K562 (cell line): ENCODE results near the gene RNASET2. TPM values are rescaled to one million over a fixed set of nuclear protein-coding genes. Genes with fewer than 3 reads are reported as not detected.
A peak's percentile ranks its signal among the peaks of the same experiment; 100 is the strongest.

Experiments used
- AFF4 ChIP-seq: sonication (generic); formaldehyde crosslinking; IDR thresholded peaks from 2 replicates; pipeline ENCODE4 v1.8.0; 2023; ENCODE audit warnings: mild to moderate bottlenecking, missing genetic modification reagents
- CHD2 ChIP-seq: IDR thresholded peaks from 2 replicates; pipeline ENCODE4 v1.6.1; 2011; ENCODE audit warnings: low read depth, low read length
- FOXJ2 ChIP-seq: fragments of 200-800 bp; sonication (Bioruptor generic); IDR thresholded peaks from 2 replicates; pipeline ENCODE4 v1.6.1; 2016; ENCODE audit warnings: missing genetic modification characterization, missing compliant biosample characterization
- HIVEP1 ChIP-seq: fragments of 250-450 bp; sonication (Bioruptor Pico); IDR thresholded peaks from 2 replicates; pipeline ENCODE4 v1.4.0; 2020; ENCODE audit warnings: mild to moderate bottlenecking
- KAT2B ChIP-seq: IDR thresholded peaks from one replicate; pipeline ENCODE4 v1.6.1; 2012; ENCODE audit warnings: low read depth, mild to moderate bottlenecking, control low read depth, inconsistent platforms, low read length, moderate library complexity
- KLF6 ChIP-seq: fragments of 250-450 bp; sonication (Bioruptor Pico); IDR thresholded peaks from 2 replicates; pipeline ENCODE4 v1.4.0; 2020; ENCODE audit warnings: mild to moderate bottlenecking, moderate library complexity, borderline replicate concordance
- MXD1 ChIP-seq: fragments of 250-450 bp; sonication (Bioruptor Pico); IDR thresholded peaks from 2 replicates; pipeline ENCODE4 v1.8.0; 2021; ENCODE audit warnings: borderline replicate concordance, mild to moderate bottlenecking, moderate library complexity; ENCODE audit not compliant: poor library complexity, severe bottlenecking
- NR1H2 ChIP-seq: sonication (generic); formaldehyde crosslinking; IDR thresholded peaks from 2 replicates; pipeline ENCODE4 v1.4.0; 2020; ENCODE audit warnings: mild to moderate bottlenecking, missing genetic modification reagents
- PPARD ChIP-seq: fragments of 250-450 bp; sonication (Bioruptor Pico); IDR thresholded peaks from 2 replicates; pipeline ENCODE4 v1.8.0; 2022; ENCODE audit warnings: inconsistent platforms, mild to moderate bottlenecking, moderate library complexity
- SMAD1 ChIP-seq: fragments of 150-350 bp; IDR thresholded peaks from 2 replicates; pipeline ENCODE4 v1.6.1; 2014; ENCODE audit warnings: low read length, low read depth; ENCODE audit not compliant: partially characterized antibody
- SMAD2 ChIP-seq: fragments of 150-350 bp; IDR thresholded peaks from 2 replicates; pipeline ENCODE4 v1.6.1; 2014; ENCODE audit warnings: low read depth, mild to moderate bottlenecking, low read length
- SMARCB1 ChIP-seq: IDR thresholded peaks from 2 replicates; pipeline ENCODE4 v1.6.1; 2011; ENCODE audit warnings: improper control_type of control experiment, low read depth; ENCODE audit not compliant: insufficient read length
- SMARCC2 ChIP-seq: fragments of 450-650 bp; IDR thresholded peaks from 2 replicates; pipeline ENCODE4 v1.6.1; 2017; ENCODE audit warnings: antibody characterized with exemption, moderate library complexity, mild to moderate bottlenecking, low read depth
- TCF3 ChIP-seq: sonication (generic); formaldehyde crosslinking; IDR thresholded peaks from 2 replicates; pipeline ENCODE4 v1.4.0; 2020; ENCODE audit warnings: mild to moderate bottlenecking, missing genetic modification reagents
- THRAP3 ChIP-seq: fragments of 450-650 bp; IDR thresholded peaks from 2 replicates; pipeline ENCODE4 v1.6.1; 2016; ENCODE audit warnings: mild to moderate bottlenecking, inconsistent platforms, borderline replicate concordance
- ZNF780A ChIP-seq: fragments of 250-450 bp; sonication (Bioruptor Pico); IDR thresholded peaks from 2 replicates; pipeline ENCODE4 v1.5.0; 2021; ENCODE audit warnings: mild to moderate bottlenecking
- ZNF785 ChIP-seq: fragments of 250-450 bp; sonication (Bioruptor Pico); IDR thresholded peaks from 2 replicates; pipeline ENCODE4 v1.4.0; 2020; ENCODE audit warnings: mild to moderate bottlenecking
- polyA plus RNA-seq, 8 experiments: library from polyadenylated mRNA; depleted of rRNA in 4 of 8; stranded (reverse) in 5 of 8; unstranded in 3 of 8; fragments of >200 nt; fragmentation: Nextera tagmentation in 2 of 8; fragmentation: Illumina TruSeq in 1 of 8; extraction: Ambion mirVana in 2 of 8; extraction: Trizol in 1 of 8; gene quantifications; 2 replicates each; pipeline versions ENCODE4 v1.2.1 to v1.2.3, GENCODE V29; 2011 to 2014; ENCODE audit warnings: inconsistent platforms in 1 of 8, missing spikeins in 1 of 8
- total RNA-seq, 7 experiments: library from RNA; depleted of rRNA in 6 of 7; stranded (reverse); fragments of >200 nt in 6 of 7; fragmentation: Illumina TruSeq in 2 of 7; extraction: Trizol in 2 of 7; gene quantifications; 2 replicates each; pipeline versions ENCODE4 v1.2.1 to v1.2.3, GENCODE V29; 2011 to 2021; ENCODE audit warnings: low replicate concordance in 1 of 7
- TF ChIP-seq, protein P1 (sequence below): sonication (generic); formaldehyde crosslinking; IDR thresholded peaks from 2 replicates; pipeline ENCODE4 v1.8.0; 2022; ENCODE audit warnings: mild to moderate bottlenecking, missing genetic modification reagents
- TF ChIP-seq, protein P2 (sequence below): sonication (generic); formaldehyde crosslinking; IDR thresholded peaks from 2 replicates; pipeline ENCODE4 v1.8.1; 2023; ENCODE audit warnings: mild to moderate bottlenecking, missing genetic modification reagents
- TF ChIP-seq, protein P3 (sequence below): fragments of 200-800 bp; sonication (Bioruptor generic); IDR thresholded peaks from 2 replicates; pipeline ENCODE4 v1.6.1; 2017; ENCODE audit warnings: missing genetic modification characterization, missing compliant biosample characterization

RNASET2 gene
- total and polyA plus RNA-seq, 9 of the 15 experiments (the other 6 are each of a cell fraction or from before 2014, with no cell fraction given), result 7.4 to 141 (median 91.3) TPM

- TF ChIP-seq THRAP3 (0 out of 2 replicates have a peak, but pooled peaks have one; percentile 78), PPARD (CRISPR knock-in tag) (no peak), SMAD2 (no peak), NR1H2 (CRISPR knock-in tag) (no peak), TCF3 (no peak), AFF4 (CRISPR knock-in tag) (no peak; the same call in 1 of the 2 replicates), FOXJ2 (no peak), MXD1 (no peak), KAT2B (no peak), KLF6 (no peak), SMARCB1 (no peak), HIVEP1 (CRISPR knock-in tag) (no peak), SMARCC2 (no peak), CHD2 (no peak), ZNF780A (CRISPR knock-in tag) (no peak), SMAD1 (no peak), ZNF785 (CRISPR knock-in tag) (no peak)
- TF ChIP-seq, protein P1, sequence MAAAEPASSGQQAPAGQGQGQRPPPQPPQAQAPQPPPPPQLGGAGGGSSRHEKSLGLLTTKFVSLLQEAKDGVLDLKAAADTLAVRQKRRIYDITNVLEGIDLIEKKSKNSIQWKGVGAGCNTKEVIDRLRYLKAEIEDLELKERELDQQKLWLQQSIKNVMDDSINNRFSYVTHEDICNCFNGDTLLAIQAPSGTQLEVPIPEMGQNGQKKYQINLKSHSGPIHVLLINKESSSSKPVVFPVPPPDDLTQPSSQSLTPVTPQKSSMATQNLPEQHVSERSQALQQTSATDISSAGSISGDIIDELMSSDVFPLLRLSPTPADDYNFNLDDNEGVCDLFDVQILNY (CRISPR knock-in tag), result no peak
- TF ChIP-seq, protein P2, sequence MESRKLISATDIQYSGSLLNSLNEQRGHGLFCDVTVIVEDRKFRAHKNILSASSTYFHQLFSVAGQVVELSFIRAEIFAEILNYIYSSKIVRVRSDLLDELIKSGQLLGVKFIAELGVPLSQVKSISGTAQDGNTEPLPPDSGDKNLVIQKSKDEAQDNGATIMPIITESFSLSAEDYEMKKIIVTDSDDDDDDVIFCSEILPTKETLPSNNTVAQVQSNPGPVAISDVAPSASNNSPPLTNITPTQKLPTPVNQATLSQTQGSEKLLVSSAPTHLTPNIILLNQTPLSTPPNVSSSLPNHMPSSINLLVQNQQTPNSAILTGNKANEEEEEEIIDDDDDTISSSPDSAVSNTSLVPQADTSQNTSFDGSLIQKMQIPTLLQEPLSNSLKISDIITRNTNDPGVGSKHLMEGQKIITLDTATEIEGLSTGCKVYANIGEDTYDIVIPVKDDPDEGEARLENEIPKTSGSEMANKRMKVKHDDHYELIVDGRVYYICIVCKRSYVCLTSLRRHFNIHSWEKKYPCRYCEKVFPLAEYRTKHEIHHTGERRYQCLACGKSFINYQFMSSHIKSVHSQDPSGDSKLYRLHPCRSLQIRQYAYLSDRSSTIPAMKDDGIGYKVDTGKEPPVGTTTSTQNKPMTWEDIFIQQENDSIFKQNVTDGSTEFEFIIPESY (CRISPR knock-in tag), result no peak
- TF ChIP-seq, protein P3, sequence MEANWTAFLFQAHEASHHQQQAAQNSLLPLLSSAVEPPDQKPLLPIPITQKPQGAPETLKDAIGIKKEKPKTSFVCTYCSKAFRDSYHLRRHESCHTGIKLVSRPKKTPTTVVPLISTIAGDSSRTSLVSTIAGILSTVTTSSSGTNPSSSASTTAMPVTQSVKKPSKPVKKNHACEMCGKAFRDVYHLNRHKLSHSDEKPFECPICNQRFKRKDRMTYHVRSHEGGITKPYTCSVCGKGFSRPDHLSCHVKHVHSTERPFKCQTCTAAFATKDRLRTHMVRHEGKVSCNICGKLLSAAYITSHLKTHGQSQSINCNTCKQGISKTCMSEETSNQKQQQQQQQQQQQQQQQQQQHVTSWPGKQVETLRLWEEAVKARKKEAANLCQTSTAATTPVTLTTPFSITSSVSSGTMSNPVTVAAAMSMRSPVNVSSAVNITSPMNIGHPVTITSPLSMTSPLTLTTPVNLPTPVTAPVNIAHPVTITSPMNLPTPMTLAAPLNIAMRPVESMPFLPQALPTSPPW (CRISPR knock-in tag), result peak; percentile 42; the same call in 1 of the 2 replicates
These were observed 1.1 kb downstream of the RNASET2 start (continued) for GRCh38 chr6:166955121-166955864.
